ENCODE measurements around the gene GJE1. TPM values are rescaled to one million over a fixed set of nuclear protein-coding genes. Genes with fewer than 3 reads are reported as not detected.
"Not testable (repeated sequence)": the region's sequence is repeated elsewhere in the genome, so short reads cannot be mapped to it uniquely, and the experiment has no call there.

Gene GJE1
- total and polyA plus RNA-seq, 4 donors: not detected

DNA sequence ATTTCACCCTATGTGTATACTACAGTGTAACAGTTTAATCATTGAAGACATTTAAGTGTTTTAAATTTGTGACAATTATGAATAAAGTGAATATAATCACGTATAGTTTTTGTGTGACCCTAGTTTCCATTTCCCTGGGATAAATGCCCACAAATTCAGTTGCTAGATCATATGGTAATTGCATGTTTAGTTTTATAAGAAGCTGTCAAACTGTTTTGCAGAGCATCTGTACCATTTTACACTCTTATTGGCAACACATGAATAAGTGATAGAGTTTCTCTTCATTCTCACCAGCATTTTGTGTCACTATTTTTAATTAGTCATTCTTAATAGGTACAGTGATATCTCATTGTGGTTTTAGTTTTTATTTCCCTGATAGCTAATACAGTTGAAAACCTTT lies 21.6 kb downstream of the GJE1 start:
- 78 to 93% methylated on average over 1 of the region's 1 CpG for WGBS, 2 donors
- H3K9ac ChIP-seq (ENCODE audit: insufficient read depth in 1 of 2, low read length in 2 of 2): no peak overlapping the region
- H3K27me3 ChIP-seq (ENCODE audit: control insufficient read depth in 3 of 3, insufficient read depth in 3 of 3, low read length in 2 of 3): no peaks in the 10 kb centered on the region
- no peak for DNase-seq
- H3K4me1 ChIP-seq (ENCODE audit: control insufficient read depth in 5 of 5, insufficient read depth in 5 of 5, low read length in 5 of 5): peaks cover 0 to 3% (median 0%) of the 10 kb centered on the region in 5 donors
- no peak overlapping the region for H3K27ac ChIP-seq (ENCODE audit: low read depth in 1 of 2, low read length in 1 of 2)
- no peak for ATAC-seq (ENCODE audit: insufficient read depth, low FRiP score)
- H3K9me3 ChIP-seq (ENCODE audit: control insufficient read depth in 4 of 4, insufficient read depth in 3 of 4, low read length in 3 of 4): no peaks in the 10 kb centered on the region
- TF ChIP-seq, protein P1, sequence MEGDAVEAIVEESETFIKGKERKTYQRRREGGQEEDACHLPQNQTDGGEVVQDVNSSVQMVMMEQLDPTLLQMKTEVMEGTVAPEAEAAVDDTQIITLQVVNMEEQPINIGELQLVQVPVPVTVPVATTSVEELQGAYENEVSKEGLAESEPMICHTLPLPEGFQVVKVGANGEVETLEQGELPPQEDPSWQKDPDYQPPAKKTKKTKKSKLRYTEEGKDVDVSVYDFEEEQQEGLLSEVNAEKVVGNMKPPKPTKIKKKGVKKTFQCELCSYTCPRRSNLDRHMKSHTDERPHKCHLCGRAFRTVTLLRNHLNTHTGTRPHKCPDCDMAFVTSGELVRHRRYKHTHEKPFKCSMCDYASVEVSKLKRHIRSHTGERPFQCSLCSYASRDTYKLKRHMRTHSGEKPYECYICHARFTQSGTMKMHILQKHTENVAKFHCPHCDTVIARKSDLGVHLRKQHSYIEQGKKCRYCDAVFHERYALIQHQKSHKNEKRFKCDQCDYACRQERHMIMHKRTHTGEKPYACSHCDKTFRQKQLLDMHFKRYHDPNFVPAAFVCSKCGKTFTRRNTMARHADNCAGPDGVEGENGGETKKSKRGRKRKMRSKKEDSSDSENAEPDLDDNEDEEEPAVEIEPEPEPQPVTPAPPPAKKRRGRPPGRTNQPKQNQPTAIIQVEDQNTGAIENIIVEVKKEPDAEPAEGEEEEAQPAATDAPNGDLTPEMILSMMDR (IDR thresholded peaks at IDR 0.05; ENCODE audit: control extremely low read depth, extremely low read depth): no peak
- no peak overlapping the region for H3K4me3 ChIP-seq
- H3K36me3 ChIP-seq (ENCODE audit: control insufficient read depth in 4 of 4, insufficient read depth in 4 of 4, low read length in 4 of 4): peaks cover 0 to 7% (median 0%) of the 10 kb centered on the region in 4 donors

DNA sequence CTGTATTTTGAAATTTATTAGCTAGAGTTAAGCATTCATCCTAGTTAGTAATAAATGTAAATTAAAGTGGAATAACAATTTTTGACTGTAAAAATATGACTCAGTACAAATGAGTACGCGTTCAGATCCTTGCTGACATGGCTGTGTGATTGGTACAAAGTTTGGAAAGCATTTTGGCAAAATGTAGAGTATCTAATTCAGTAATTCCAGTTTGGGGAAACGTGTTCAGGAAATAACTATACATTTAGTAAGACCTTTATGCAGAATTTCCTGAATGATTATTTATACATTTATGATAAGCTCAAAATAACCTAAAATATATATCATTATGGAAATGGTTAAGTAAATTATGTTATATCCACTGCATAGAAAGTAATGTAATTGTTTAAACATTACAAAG lies 22.4 kb downstream of the GJE1 start:
- ATAC-seq (ENCODE audit: insufficient read depth, low FRiP score) (no peak), DNase-seq (no peak)
- no peaks in the 10 kb centered on the region for H3K9me3 ChIP-seq (ENCODE audit: control insufficient read depth in 4 of 4, insufficient read depth in 3 of 4, low read length in 3 of 4)
- H3K27ac ChIP-seq (ENCODE audit: low read depth in 1 of 2, low read length in 1 of 2): no peak overlapping the region
- H3K4me1 ChIP-seq (ENCODE audit: control insufficient read depth in 5 of 5, insufficient read depth in 5 of 5, low read length in 5 of 5): peaks cover 0 to 3% (median 0%) of the 10 kb centered on the region in 5 donors
- no peak overlapping the region for H3K9ac ChIP-seq (ENCODE audit: insufficient read depth in 1 of 2, low read length in 2 of 2)
- peaks cover 0 to 7% (median 0%) of the 10 kb centered on the region in 4 donors for H3K36me3 ChIP-seq (ENCODE audit: control insufficient read depth in 4 of 4, insufficient read depth in 4 of 4, low read length in 4 of 4)
- H3K27me3 ChIP-seq (ENCODE audit: control insufficient read depth in 3 of 3, insufficient read depth in 3 of 3, low read length in 2 of 3): no peaks in the 10 kb centered on the region
- TF ChIP-seq, protein P1 (IDR thresholded peaks at IDR 0.05; ENCODE audit: control extremely low read depth, extremely low read depth): no peak
- 64 to 74% methylated on average over 3 of the region's 3 CpGs for WGBS, 2 donors
- no peak overlapping the region for H3K4me3 ChIP-seq

DNA sequence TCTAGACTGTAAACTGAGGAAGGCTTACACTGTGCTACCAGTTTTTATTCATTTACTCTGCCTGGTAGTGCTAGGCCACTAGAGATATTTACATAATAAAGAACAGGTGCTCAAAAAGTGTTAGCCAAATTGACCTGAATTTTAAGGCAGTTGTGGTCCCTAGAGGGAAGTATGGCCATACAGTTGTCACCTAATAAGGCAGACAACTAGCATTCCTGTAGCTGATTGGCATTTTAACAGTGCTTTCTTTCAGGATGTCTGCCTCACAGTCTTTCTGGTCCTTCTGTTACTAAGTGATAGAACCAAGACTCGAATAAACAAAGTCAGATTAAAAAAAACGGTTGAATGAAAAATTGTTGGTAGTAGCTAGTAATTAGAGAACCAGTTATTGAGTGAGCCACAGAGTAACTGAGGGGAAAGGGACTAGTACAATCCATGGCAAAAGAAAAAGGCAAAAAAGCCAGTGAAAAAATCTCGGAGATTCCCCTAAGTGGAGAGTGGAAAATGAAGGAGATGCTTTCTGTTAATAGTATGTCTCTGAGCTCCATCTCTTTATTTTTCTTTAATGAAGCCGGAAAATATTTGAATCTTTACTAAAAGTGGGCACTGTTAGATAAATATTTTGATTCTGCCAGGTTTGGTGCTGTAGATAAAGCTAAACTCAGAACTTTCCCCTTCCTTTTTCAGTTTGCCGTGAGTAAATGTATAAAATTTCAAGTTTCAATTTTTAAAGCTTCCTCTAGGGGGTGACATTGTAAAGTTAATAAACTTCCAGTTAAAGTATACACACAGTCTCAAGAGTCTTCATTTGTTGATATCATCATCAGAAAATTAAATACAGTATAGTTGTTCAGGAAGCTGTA lies 23.4 kb downstream of the GJE1 start:
- H3K27me3 ChIP-seq (ENCODE audit: control insufficient read depth in 3 of 3, insufficient read depth in 3 of 3, low read length in 2 of 3): no peaks in the 10 kb centered on the region
- H3K36me3 ChIP-seq (ENCODE audit: control insufficient read depth in 4 of 4, insufficient read depth in 4 of 4, low read length in 4 of 4): no peaks in the 10 kb centered on the region
- ATAC-seq (ENCODE audit: insufficient read depth, low FRiP score) (peak; percentile 47), DNase-seq (peak in 2 of 3 donors; percentile 78 to 80)
- H3K4me3 ChIP-seq: no peak overlapping the region
- TF ChIP-seq, protein P1 (IDR thresholded peaks at IDR 0.05; ENCODE audit: control extremely low read depth, extremely low read depth): no peak
- H3K9ac ChIP-seq (ENCODE audit: insufficient read depth in 1 of 2, low read length in 2 of 2): no peak overlapping the region
- H3K4me1 ChIP-seq (ENCODE audit: control insufficient read depth in 5 of 5, insufficient read depth in 5 of 5, low read length in 5 of 5): peaks cover 0 to 2% (median 0%) of the 10 kb centered on the region in 5 donors
- no peak overlapping the region for H3K27ac ChIP-seq (ENCODE audit: low read depth in 1 of 2, low read length in 1 of 2)
- H3K9me3 ChIP-seq (ENCODE audit: control insufficient read depth in 4 of 4, insufficient read depth in 3 of 4, low read length in 3 of 4): no peaks in the 10 kb centered on the region
- 37 to 42% methylated on average over 5 of the region's 5 CpGs for WGBS, 2 donors

DNA sequence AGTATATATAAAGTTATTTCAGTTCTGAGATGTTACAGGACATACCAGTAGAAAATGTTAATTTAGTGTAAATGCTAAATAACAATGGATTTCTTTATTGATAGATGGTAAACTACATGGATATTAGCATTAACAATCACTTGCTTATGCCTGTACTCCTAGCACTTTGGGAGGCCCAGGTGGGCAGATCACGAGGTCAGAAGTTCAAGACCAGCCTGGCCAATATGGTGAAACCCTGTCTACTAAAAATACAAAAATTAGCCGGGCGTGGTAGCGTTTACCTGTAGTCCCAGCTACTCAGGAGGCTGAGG lies 24.0 kb downstream of the GJE1 start:
- not testable (repeated sequence) for H3K36me3 ChIP-seq (ENCODE audit: control insufficient read depth in 4 of 4, insufficient read depth in 4 of 4, low read length in 4 of 4); H3K4me1 ChIP-seq (ENCODE audit: control insufficient read depth in 5 of 5, insufficient read depth in 5 of 5, low read length in 5 of 5); H3K4me3 ChIP-seq; H3K9me3 ChIP-seq (ENCODE audit: control insufficient read depth in 4 of 4, insufficient read depth in 3 of 4, low read length in 3 of 4); DNase-seq; H3K9ac ChIP-seq (ENCODE audit: insufficient read depth in 1 of 2, low read length in 2 of 2); ATAC-seq (ENCODE audit: insufficient read depth, low FRiP score); H3K27me3 ChIP-seq (ENCODE audit: control insufficient read depth in 3 of 3, insufficient read depth in 3 of 3, low read length in 2 of 3); H3K27ac ChIP-seq (ENCODE audit: low read depth in 1 of 2, low read length in 1 of 2)
- 92% methylated on average over 4 of the region's 4 CpGs for WGBS, 2 donors

Measured in lung (tissue), 12 donors.